ENCODE measurements around the gene LTBP1. TPM values are rescaled to one million over a fixed set of nuclear protein-coding genes. Genes with fewer than 3 reads are reported as not detected.

The LTBP1 gene
- total RNA-seq, 1 donor from 2014 or later, result 3.9 TPM

DNA sequence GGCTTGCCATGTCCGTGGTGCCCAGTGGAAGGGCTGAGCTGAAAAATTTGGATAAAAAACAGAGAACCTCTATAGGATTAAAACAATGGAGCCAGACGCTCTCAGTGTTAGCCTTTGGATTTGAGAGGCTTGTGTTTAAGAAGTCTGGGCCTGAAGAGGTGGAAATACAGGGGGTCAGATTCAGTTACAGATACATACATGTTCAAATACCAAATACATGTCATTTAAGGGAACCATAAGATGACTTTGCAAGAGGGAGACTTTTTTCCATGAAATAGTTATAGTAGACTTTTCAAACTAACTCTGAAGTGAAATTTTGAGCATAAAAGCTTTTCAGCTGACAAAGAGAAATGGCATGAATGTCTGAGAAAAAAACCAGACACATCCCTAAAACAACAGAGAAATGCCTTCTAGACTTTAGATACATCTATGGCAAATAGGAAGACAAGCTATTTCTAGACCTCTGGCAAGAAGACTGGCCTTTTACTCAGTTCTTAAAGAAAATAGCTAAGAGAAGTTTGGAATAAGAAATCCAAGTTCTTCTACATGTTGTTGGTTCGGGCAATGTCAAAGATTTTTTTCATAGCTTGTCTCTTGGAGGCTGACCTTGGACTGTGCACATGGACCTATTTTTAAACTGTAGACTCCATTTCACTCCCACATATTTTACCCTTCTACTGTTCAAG lies 112.9 kb downstream of the LTBP1 start:
- Mint-ChIP-seq H3K27ac (ENCODE audit: unreplicated experiment) (no peak overlapping the region), H3K9me3 (ENCODE audit: unreplicated experiment) (no peaks in the 10 kb centered on the region), H3K4me1 (ENCODE audit: low read depth, unreplicated experiment) (no peaks in the 10 kb centered on the region), H3K4me3 (ENCODE audit: unreplicated experiment) (no peak overlapping the region), H3K36me3 (ENCODE audit: unreplicated experiment) (no peaks in the 10 kb centered on the region), H3K27me3 (ENCODE audit: unreplicated experiment) (no peaks in the 10 kb centered on the region)
- DNase-seq, result no peak
- TF ChIP-seq, protein P1, sequence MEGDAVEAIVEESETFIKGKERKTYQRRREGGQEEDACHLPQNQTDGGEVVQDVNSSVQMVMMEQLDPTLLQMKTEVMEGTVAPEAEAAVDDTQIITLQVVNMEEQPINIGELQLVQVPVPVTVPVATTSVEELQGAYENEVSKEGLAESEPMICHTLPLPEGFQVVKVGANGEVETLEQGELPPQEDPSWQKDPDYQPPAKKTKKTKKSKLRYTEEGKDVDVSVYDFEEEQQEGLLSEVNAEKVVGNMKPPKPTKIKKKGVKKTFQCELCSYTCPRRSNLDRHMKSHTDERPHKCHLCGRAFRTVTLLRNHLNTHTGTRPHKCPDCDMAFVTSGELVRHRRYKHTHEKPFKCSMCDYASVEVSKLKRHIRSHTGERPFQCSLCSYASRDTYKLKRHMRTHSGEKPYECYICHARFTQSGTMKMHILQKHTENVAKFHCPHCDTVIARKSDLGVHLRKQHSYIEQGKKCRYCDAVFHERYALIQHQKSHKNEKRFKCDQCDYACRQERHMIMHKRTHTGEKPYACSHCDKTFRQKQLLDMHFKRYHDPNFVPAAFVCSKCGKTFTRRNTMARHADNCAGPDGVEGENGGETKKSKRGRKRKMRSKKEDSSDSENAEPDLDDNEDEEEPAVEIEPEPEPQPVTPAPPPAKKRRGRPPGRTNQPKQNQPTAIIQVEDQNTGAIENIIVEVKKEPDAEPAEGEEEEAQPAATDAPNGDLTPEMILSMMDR (IDR thresholded peaks at IDR 0.05; ENCODE audit: partially characterized antibody, unreplicated experiment), result no peak

GRCh38 chr2:33060405-33060804 lies 113.7 kb downstream of the LTBP1 start:
- Mint-ChIP-seq H3K27ac (ENCODE audit: unreplicated experiment) (no peak overlapping the region), H3K9me3 (ENCODE audit: unreplicated experiment) (no peaks in the 10 kb centered on the region), H3K27me3 (ENCODE audit: unreplicated experiment) (no peaks in the 10 kb centered on the region), H3K36me3 (ENCODE audit: unreplicated experiment) (no peaks in the 10 kb centered on the region), H3K4me3 (ENCODE audit: unreplicated experiment) (no peak overlapping the region), H3K4me1 (ENCODE audit: low read depth, unreplicated experiment) (no peaks in the 10 kb centered on the region)
- TF ChIP-seq, protein P1 (IDR thresholded peaks at IDR 0.05; ENCODE audit: partially characterized antibody, unreplicated experiment), result no peak
- no peak for DNase-seq

GRCh38 chr2:33062665-33063250 lies 116.0 kb downstream of the LTBP1 start:
- H3K4me1 Mint-ChIP-seq (ENCODE audit: low read depth, unreplicated experiment), result no peaks in the 10 kb centered on the region
- no peak for DNase-seq
- TF ChIP-seq, protein P1 (IDR thresholded peaks at IDR 0.05; ENCODE audit: partially characterized antibody, unreplicated experiment), result no peak
- H3K9me3 Mint-ChIP-seq (ENCODE audit: unreplicated experiment), result no peaks in the 10 kb centered on the region
- H3K27ac Mint-ChIP-seq (ENCODE audit: unreplicated experiment), result no peak overlapping the region
- H3K27me3 Mint-ChIP-seq (ENCODE audit: unreplicated experiment), result no peaks in the 10 kb centered on the region
- no peak overlapping the region for H3K4me3 Mint-ChIP-seq (ENCODE audit: unreplicated experiment)
- H3K36me3 Mint-ChIP-seq (ENCODE audit: unreplicated experiment), result no peaks in the 10 kb centered on the region

DNA sequence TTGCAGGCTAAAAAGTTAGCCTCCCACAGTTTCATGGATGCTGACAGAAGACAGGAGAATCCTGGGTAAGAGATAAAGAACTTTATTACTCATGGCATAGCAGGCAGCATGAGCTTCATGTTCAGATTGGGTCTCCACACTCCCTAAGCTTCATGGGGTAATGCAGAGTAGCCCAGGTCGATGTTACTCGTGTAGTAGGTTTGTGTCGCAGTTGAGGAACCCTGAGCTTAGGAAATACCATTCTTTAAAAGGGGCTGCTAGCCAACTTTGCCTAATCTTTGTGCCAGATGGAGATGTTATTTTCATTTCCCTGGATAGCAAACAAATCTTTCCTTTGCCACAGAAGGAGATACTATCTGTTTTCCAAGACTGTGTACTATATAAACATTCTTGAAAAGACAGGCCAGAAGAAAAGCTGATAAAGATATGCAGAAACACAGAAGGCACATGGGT lies 117.6 kb downstream of the LTBP1 start:
- H3K4me3 Mint-ChIP-seq (ENCODE audit: unreplicated experiment), result no peak overlapping the region
- no peak overlapping the region for H3K27ac Mint-ChIP-seq (ENCODE audit: unreplicated experiment)
- H3K9me3 Mint-ChIP-seq (ENCODE audit: unreplicated experiment), result no peaks in the 10 kb centered on the region
- TF ChIP-seq, protein P1 (IDR thresholded peaks at IDR 0.05; ENCODE audit: partially characterized antibody, unreplicated experiment), result no peak
- H3K36me3 Mint-ChIP-seq (ENCODE audit: unreplicated experiment), result no peaks in the 10 kb centered on the region
- no peak for DNase-seq
- H3K4me1 Mint-ChIP-seq (ENCODE audit: low read depth, unreplicated experiment), result no peaks in the 10 kb centered on the region
- no peaks in the 10 kb centered on the region for H3K27me3 Mint-ChIP-seq (ENCODE audit: unreplicated experiment)

GRCh38 chr2:33067598-33067997 lies 120.8 kb downstream of the LTBP1 start:
- TF ChIP-seq, protein P1 (IDR thresholded peaks at IDR 0.05; ENCODE audit: partially characterized antibody, unreplicated experiment), result no peak
- Mint-ChIP-seq H3K27ac (ENCODE audit: unreplicated experiment) (no peak overlapping the region), H3K4me3 (ENCODE audit: unreplicated experiment) (no peak overlapping the region), H3K27me3 (ENCODE audit: unreplicated experiment) (peaks cover 3% of the 10 kb centered on the region), H3K4me1 (ENCODE audit: low read depth, unreplicated experiment) (no peaks in the 10 kb centered on the region), H3K36me3 (ENCODE audit: unreplicated experiment) (no peaks in the 10 kb centered on the region), H3K9me3 (ENCODE audit: unreplicated experiment) (peaks cover 1% of the 10 kb centered on the region)
- no peak for DNase-seq

Measured in glutamatergic neuron (in vitro differentiated cells).